HG03469 (cell line): ENCODE data around the gene ODC1.
"Not testable (repeated sequence)": the region's sequence is repeated elsewhere in the genome, so short reads cannot be mapped to it uniquely, and the experiment has no call there.

ENCODE experiments used
- ATAC-seq: cut with Tn5 transposase; IDR thresholded peaks from one replicate; pipeline ENCODE4 v1.9.1; 2021; ENCODE audit warnings: mild to moderate bottlenecking, moderate library complexity, moderate number of reproducible peaks; ENCODE audit not compliant: unreplicated experiment

The ODC1 gene

DNA sequence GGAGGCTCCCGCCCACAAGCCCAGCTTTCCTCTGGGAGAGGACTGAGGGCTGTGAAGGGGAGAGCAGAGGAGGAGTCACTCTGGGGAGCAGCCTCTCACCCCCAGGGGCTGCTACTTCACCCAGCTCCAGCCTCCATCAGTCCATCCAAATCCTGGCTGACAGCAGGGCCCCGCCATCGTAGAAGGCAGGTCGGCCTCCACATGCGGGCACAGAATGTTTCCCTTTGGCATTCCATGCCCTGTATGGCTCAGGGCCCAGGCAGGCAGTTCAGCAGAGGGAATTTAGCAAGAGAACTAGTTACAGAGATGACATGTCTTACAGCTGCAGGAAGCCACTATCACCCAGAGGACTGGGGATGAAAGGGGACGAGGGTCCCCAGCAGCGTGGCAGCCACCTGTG is 6.4 kb upstream of the ODC1 start:
- ATAC-seq: no peak

DNA sequence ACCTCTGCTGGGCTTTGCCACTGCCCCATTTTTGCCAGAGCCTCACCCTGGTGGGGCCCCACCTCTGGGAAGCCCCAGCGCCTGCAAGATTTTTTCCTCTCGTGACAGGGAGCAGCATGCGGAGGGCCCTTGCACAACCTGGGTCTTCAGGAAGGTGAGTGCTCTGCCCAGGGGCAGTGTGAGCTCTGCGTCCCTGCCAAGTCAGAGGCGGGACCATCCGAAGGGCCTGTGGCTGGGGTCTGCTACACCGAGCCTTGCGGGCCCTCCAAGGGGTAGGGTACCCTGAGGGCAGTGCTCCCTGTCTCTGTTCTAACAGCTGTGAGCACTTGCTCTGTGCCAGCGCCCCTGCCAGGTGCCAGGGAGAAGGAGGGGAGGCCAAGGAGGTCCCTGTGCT is 5.8 kb upstream of the ODC1 start:
- no peak for ATAC-seq

DNA sequence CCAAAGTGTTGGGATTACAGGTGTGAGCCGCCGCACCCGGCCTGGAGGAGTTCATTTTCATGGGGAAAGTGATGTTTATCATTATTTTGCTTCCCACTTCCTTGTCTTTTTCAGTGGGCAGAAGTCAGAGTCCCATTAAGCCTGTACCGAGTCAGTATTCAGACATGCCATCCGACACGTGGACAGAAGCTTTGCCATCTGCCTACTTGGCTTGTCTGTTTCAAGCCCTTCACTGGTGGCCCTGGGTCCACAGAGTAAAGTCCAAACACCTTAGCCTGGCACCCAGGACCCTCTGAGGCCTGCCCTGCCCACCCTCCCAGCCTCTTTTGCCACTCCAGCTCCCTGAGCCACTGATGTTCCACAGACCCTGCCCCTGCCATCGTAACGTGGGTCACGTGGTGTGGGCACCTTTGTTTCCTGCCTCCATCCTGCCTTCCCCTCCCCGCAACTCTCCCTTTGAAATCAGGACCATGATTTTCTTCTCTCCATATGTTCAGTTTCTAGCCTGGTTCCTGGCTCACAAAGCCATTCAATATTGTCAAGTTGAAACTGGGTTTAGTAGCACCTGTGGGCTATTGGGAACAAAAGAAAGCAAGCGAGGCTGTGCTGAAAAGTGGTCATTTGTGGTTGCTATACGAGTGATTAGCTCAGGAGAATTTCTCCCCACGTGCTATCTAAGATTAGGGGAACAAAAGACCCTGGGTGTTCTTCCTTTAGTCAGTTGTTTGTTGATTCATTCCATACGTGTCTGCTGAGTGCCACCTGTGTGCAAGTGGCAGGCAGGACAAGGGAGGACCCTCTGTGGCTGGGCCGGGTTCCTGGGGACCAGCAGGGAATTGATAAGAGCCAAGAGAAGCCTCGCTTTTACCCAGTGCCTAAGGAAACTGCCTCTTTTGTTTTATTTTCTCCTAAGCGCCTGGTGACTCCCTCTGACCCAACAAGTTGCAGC is 5.1 kb upstream of the ODC1 start:
- no peak for ATAC-seq

DNA sequence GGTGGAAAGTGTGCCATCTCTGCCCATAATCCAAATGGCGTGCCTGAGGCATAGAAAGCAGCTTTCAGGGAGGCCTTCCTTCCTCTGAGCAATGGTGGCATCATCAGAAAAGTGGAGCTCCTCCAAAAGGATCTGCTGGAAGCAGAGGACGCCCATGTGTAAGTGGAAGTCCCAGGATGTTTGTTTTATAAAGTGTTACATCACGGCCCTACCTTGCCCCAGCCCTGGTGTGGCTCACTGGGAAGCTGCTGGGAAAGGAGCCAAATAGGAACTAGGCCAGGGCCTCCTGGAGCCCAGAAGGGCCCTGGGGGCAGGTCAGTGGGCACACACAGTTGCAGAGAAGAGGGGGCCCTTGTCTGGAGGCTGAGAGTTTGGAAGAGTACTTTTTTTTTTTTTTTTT is 4.2 kb upstream of the ODC1 start:
- ATAC-seq: no peak

DNA sequence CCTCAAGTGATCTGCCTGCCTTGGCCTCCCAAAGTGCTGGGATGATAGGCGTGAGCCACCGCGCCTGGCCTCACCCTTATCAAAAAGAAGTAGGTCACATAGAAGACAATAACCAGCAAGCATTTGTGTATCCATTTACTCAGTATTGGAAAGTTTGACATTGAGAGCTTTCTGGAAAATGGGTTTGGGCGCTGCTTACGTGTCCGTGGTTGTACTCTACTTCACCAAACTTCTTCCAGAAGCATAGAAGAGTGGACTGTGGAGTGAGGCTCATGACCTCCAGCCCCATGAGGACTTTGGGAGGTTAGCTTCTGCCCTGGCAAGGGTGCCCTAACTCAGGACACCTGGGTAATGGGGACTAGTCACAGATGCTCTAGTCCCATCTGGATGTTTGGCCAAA is 3.7 kb upstream of the ODC1 start:
- no peak for ATAC-seq

DNA sequence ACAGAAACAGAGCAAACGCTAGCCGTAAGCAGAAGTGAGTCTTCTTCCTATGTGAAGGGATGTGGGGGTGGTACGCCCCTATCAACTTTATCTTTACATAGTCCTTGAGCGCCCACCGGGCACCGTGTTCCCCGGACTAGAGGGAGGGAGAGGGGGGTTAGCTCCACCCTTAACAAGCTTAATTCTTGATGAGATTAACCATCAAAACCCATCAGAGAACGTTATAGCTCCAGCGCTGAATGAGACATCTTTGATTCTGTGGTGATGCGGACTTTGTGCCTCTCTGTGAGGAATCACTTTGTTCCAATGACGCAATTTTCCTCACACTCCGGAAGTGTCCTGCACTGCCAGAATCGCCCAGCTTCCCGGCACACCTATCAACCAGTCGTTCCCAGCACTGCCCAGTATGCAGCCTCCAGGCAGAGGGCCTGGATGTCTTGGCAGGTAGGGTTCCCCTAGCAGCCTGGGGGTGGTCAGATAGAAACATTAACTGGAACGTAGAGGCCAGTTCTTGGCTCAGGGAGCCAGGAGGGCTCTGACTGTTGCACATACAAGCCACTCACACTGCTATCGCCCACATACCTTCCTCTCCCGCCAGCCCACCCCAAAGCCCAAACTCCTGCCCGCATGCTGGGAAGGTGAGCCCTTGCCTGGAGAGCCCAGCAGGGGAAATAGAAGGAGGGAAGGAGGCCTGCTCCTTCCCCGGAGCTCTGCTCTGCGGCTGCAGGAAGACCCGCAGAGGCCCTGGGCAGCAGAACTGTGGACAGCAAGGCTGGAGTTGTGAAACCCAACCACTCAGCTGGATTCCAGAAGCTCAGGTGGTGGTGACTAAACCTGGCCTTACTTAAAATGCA is 1.9 kb upstream of the ODC1 start:
- no peak for ATAC-seq

DNA sequence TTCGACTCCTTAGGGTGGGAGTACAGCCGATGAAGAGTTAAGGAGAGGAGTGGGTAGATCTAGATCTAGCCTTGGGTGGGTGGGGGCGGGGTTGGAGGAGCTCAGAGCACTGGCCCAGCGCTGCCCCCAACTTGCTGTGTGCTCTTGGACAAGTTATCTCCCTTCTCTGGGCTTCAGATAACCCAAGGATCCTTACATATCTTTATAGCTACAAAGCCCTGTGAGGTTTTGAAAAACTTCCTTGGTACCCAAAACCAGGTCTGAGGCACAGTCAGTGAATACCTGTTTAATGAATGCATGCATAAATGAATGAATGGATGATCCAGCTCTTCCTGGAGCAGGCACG is 1.3 kb upstream of the ODC1 start:
- ATAC-seq: no peak

DNA sequence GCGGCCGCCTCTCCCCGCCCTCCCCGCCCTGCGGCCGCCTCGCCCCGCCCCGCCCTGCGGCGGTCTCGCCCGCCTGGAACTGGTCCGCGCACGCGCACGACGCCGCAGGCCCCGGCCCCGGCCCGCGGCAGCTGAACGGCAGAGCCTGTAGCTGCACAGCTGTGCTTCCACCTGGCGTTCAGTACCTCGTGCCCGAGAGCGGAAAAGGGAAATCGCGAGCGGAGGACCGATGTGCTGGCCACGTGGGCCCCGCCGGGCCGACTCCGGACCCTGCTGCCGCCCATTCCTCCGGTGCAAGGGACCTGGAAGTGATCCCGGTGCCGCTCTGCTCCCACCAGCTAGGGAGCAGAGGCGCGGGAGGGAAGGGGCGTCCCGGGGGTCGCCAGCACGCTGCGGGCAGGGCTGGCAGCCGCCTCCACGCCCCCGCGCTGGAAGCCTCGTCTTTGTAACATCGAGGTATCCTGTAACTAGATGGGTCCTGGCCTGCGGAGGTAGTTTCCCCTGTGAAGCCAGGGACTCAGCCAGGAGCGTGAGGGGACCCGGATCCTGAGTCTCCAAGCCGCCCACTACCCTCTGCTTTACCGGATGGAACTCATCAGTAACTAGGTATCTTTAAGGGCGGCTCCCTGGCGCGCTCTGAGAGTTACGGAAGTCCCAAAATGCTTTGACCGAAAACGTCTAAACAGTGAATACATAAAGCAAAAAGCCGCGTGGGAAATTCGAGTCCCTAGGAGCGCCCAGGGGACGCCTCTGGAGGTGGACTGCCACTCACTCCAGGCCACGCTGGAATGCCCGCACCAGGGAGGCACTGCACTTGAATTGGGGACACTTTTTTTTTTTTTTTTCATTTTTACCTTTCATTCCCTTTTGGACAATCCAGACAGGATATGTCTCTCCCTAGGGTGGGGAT is 704 bp upstream of the ODC1 start:
- ATAC-seq: peak; percentile 35

DNA sequence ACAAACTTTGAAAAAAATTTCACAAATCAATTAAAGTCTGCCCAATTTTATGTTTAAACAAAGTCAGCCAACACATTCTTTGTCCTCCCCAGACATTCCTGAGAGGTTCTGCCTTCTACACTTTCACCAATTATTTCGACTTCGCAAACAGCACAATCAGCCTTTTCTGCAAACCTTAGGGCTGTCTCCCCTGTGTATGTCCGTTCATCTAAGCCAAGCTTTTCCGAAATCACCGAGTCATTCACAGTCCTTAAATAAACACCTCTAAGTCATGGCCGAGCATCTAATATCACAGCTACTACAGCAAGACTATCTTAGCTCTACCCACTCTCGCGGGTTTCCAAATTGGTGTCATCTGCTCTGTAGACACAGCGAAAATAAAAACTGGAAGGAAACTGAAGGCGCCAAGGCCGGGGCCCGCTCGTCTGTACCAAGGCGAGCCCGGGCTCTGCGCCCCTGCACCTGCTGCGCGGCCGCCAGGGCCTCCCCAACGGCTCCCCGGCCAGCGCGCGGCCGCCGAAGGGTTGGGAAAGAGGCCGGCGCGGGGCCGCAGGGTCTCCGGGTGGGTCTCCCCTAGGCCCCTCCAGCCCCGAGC is 730 bp downstream of the ODC1 start:
- ATAC-seq: peak; percentile 15

DNA sequence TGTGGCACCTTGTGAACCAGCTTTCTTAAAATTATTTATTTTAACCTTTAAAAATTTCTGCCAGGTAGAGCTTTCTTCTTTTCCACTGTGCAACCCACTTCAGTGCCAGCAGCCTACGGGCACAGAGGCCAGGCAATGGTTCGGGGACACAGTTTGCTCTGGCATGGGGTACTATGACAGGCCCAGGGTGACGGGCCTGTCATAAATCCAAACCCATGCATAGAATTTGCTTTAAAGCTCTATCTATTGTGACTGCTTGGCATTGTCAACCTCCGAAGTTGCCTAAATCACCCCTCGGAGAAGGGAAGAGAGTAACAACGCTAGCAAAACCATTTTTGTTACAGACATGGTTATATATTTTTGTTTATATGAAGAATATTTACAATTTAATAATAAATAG is 1.5 kb downstream of the ODC1 start:
- no peak for ATAC-seq

DNA sequence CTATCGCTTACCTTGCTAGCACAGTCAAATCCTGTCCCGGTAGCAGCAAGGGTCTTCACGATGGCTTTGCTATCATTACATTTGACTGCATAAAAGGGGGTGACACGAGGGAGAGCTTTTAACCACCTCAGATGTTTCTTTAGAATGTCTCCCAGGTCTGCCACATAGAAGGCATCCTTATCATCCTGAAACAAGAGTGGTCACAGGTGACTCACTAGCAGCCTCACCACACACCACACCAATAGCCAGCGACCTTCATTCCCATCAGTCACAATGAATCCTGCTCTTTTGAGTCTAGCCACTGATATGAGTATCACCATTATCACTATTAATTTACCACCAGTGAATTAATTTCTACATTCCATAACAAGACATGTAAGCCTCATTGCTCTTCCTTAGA is 3.7 kb downstream of the ODC1 start:
- no peak for ATAC-seq

DNA sequence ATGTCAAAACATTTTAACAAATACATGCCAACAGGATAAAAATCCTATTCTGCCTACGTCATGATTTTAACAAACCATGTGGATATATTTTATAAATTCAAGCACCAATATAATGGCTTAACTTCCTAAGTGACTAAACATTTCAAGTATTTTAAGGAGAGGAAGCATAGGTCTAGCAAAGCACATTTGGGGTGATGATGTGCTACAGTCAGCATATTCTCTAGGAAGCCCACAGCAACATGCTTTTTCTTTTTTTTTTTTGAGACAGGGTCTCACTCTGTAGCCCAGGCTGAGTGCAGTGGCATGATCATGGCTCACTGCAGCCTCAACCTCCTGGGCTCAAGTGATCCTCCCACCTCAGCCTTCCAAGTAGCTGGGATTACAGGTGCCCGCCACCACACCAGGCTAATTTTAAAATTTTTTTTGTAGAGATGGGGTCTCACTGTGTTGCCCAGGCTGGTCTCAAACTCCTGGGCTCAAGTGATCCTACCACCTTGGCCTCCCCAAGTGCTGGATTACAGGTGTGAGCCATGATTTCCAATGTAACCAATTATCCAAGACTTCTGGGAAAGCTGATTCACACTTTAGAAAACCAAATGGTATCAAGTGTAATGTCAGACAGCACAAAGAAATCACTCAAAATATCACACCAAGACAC is 5.5 kb downstream of the ODC1 start:
- ATAC-seq: not testable (repeated sequence)

DNA sequence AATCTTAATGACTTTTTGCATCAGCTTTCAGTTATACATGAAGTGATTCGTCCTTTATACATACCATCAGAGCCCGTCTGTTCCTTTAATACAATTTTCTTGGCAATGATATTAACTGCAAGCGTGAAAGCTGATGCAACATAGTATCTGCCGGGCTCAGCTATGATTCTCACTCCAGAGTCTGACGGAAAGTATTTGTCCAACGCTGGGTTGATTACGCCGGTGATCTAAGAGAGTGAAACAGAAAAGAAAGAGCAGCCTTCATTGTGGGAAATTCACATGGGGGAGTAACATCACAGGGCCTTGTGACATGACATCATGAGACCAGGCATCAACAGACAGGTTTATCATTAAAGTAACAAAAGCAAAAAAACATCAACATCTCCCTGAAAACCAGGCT is 6.2 kb downstream of the ODC1 start:
- ATAC-seq: no peak

DNA sequence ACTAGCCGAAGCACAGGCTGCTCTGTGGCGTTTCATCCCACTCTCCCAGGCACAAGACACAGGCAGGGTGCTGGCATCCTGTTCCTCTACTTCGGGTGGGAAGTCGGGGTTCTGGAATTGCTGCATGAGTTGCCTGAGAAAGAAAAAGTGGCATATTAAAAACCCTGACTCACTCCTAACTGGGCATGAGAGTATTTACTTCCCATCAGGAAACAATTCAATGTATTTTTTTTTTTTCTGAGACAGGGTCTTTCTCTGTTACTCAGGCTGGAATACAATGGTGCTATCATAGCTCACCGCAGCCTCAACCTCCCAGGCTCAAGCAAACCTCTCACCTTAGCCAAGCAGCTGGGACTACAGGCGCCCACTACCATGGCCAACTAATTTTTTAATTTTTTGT is 7.4 kb downstream of the ODC1 start:
- ATAC-seq: no peak

DNA sequence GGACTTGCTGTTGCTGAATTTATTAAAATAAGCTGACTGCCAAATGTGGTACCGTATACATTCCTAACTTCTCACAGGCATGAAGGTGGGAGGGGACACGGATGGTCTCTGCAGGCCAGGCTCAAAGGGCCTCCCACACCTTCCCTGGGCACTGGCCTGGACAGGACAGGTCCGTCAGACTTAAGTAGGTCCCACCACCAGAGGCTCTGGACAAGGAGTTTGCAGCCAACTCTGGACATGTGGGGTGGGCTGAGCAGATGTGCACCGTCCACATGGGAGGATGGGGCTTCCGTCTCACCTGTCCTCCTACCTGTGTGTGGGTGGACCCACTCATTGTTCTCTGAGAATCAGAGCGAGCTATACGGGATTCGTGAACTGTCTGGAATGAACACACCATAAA is 8.2 kb downstream of the ODC1 start:
- no peak for ATAC-seq

DNA sequence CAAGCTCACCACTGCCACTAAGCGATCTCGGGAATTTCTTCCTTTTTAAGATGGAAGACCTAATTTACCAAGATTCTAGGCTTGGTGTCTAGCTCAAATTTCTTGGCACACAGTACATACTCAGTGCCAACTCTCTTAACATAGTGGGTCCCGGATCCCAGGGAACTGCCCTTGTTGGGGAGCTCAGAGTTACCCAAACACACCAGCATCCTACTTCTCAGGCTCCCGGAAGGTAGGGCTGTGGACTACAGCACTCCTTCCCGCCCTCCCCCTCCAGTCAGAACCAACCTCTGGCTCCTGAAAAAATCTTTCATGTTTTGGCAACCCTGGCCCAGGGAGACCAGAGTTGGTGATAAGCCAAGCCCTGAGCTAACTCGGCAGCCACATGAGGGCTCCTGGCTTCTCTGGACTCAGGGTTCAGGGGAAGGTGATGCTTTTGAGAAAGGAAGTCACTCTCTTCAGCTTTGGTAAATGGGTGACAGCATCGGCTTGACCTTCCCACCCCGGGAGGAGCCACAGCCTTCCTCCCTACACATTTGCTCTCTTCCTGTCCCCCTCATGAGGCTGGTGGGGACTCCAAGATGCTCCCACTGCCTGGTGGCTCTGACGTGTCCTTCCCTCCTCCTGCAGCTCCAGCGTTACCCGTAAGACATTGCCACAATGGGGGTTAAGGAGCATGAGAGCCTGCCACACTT is 8.8 kb downstream of the ODC1 start:
- no peak for ATAC-seq

DNA sequence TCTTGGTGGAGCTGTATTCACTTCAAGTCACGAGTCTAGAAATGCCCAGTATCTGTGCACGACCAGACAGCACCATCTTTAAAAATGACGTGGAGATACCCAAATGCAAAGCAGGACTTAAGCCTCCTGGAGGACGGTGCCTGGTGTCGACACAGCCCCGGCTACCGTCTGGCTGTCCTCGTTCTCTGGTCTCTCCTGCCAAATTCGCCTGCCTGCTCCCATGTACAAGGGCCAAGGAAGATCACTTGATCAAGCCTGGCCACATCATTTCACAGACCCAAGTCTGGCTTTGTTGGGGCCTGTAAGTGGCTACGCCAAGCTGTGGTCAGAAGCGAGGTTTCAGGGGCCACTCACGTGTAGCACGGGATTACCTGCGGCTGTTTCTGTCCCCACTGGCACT is 9.4 kb downstream of the ODC1 start:
- ATAC-seq: no peak

DNA sequence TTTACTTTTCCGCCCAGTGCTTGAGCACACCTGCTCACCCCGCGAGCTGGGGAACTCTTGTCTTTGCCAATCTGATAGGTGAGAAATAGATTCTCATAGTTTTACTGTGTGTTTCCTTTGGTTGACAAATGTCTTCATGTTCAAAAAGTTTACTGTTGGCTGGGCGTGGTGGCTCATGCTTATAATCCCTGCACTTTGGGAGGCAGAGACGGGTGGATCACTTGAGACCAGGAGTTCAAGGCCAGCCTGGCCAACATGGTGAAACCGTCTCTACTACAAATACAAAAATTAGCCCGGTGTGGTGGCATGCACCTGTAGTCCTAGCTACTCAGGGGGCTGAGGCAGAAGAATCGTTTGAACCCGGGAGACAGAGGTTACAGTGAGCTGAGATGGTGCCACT is 10.3 kb downstream of the ODC1 start:
- ATAC-seq: no peak

DNA sequence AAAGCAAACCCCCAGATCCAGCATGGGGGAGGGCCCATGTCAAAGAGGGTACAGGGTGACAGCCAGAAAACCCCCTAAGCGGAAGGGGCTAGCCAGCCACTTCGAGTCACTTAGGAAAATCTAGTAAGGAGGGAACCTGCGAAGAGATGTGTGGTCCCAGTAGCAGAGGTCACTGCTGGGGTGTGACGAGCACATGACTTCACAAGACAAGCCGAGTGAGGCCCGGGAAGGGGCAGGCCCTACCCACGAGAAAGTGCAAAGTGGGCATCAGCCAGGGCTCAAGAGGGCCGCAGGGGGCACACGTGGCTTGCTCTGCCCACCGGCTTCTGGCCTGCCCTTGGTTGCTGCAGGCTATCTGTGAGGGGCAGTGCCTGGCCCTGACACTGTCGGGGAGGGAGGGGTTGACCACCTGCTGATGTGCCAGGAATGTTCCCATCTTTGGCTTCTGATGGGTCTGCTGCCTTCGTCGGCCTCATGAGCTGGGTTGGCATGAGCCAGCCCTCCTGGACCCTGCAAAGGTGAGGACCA is 11.5 kb downstream of the ODC1 start:
- no peak for ATAC-seq
